ENCODE measurements around the gene NR4A2. TPM values are rescaled to one million over a fixed set of nuclear protein-coding genes. Genes with fewer than 3 reads are reported as not detected.

Gene NR4A2
- total RNA-seq, 1 donor from 2014 or later = 0.88 TPM

DNA sequence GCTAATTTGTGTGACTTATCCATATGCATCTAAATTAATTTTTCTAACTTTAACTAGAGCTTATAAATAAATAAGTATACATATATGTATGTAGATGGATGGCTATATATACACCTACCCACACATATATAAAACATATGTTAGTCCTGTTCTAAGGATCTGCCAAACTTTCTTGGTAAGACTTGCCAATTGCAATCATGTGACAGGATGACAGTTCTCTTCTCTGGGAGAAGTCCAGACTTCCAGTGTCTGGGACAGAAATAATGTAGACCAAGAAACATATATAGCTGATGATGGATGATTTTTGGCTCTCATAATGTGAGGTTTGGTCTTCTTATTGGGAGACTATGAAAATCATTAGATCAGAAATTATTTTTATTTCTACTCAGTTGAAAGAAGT is 30.6 kb upstream of the NR4A2 start:
- H3K4me3 ChIP-seq = no peak overlapping the region
- H3K27ac ChIP-seq (replicated peaks) = no peak overlapping the region
- H3K4me1 ChIP-seq = no peaks in the 10 kb centered on the region
- H3K27me3 ChIP-seq (ENCODE audit: low read depth) = no peaks in the 10 kb centered on the region
- DNase-seq = no peak
- H3K9me3 ChIP-seq (replicated peaks) = no peaks in the 10 kb centered on the region
- TF ChIP-seq, protein P1, sequence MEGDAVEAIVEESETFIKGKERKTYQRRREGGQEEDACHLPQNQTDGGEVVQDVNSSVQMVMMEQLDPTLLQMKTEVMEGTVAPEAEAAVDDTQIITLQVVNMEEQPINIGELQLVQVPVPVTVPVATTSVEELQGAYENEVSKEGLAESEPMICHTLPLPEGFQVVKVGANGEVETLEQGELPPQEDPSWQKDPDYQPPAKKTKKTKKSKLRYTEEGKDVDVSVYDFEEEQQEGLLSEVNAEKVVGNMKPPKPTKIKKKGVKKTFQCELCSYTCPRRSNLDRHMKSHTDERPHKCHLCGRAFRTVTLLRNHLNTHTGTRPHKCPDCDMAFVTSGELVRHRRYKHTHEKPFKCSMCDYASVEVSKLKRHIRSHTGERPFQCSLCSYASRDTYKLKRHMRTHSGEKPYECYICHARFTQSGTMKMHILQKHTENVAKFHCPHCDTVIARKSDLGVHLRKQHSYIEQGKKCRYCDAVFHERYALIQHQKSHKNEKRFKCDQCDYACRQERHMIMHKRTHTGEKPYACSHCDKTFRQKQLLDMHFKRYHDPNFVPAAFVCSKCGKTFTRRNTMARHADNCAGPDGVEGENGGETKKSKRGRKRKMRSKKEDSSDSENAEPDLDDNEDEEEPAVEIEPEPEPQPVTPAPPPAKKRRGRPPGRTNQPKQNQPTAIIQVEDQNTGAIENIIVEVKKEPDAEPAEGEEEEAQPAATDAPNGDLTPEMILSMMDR (IDR thresholded peaks at IDR 0.05; ENCODE audit: borderline replicate concordance) = no peak
- no peaks in the 10 kb centered on the region for H3K36me3 ChIP-seq
- intact Hi-C loops (cut with micrococcal nuclease) = no loop called here

- intact Hi-C loops (cut with micrococcal nuclease) = no loop called here
- no peaks in the 10 kb centered on the region for H3K4me1 ChIP-seq
- TF ChIP-seq, protein P1 (IDR thresholded peaks at IDR 0.05; ENCODE audit: borderline replicate concordance) = no peak
- H3K27ac ChIP-seq (replicated peaks) = no peak overlapping the region
- no peaks in the 10 kb centered on the region for H3K36me3 ChIP-seq
- DNase-seq = no peak
- no peaks in the 10 kb centered on the region for H3K9me3 ChIP-seq (replicated peaks)
- no peaks in the 10 kb centered on the region for H3K27me3 ChIP-seq (ENCODE audit: low read depth)
- no peak overlapping the region for H3K4me3 ChIP-seq
Measured at GRCh38 chr2:156356014-156356754, 23.7 kb upstream of the NR4A2 start.

DNA sequence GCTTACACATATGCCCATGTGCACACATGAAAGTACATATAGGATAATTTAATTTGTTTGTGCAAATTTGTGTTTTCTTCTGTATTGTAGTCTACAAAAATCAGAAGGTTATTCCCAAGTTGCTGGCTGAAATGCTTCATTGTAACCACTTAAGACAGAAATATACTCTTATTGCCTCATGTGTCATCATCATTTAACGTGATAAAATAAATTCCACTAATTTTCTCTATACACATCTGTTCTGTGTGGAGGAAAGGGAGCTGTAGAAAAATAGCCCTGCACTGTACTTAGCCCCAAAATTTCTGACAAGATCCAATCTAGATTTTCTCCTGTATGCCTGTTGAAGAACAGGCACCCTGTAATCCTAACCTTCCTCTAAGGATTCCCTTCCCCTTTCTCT is 20.4 kb upstream of the NR4A2 start:
- H3K4me3 ChIP-seq = no peak overlapping the region
- no peaks in the 10 kb centered on the region for H3K36me3 ChIP-seq
- no peaks in the 10 kb centered on the region for H3K9me3 ChIP-seq (replicated peaks)
- no peak overlapping the region for H3K27ac ChIP-seq (replicated peaks)
- H3K27me3 ChIP-seq (ENCODE audit: low read depth) = no peaks in the 10 kb centered on the region
- DNase-seq = no peak
- TF ChIP-seq, protein P1 (IDR thresholded peaks at IDR 0.05; ENCODE audit: borderline replicate concordance) = no peak
- H3K4me1 ChIP-seq = no peaks in the 10 kb centered on the region
- intact Hi-C loops (cut with micrococcal nuclease) = loop anchor here (5.0 kb wide), 1 partner anchor 44 kb away; no protein-coding TSS in a partner anchor

DNA sequence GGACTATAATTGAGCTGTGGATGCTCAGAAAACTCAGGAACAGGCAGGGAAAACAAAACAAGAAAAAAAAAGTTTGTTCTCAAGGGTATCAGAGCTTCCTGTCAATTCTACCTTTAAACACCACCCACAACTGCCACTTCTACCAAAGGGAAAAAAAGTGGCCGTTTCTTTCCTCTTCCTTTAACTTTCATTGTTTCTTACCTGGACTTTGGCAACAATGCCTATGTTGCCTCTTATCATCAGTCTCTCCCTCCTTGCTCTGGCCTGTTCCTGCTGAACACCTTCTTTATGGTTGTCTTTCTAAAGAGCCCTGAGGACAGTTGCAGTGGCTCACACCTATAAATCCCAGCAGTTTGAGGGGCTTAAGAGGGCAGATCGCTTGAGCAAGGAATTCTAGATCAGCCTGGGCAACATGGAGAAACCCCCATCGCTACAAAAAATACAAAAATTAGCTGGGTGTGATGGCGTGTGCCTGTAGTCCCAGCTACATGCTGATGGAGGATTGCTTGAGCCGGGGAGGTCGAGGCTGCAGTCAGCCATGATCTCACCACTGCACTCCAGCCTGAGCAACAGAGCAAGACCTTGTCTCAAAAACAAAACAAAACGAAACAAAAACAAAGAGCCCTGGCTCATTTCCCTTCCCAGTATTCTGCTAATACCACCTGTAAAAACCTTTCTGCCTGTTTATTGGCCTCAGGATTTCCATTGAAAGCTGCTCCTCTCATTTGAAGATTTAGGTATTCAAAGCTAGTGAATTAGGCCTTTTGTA is 18.0 kb upstream of the NR4A2 start:
- H3K4me3 ChIP-seq = no peak overlapping the region
- DNase-seq = no peak
- intact Hi-C loops (cut with micrococcal nuclease) = loop anchor here (5.0 kb wide), 1 partner anchor 47 kb away; no protein-coding TSS in a partner anchor
- no peaks in the 10 kb centered on the region for H3K9me3 ChIP-seq (replicated peaks)
- H3K36me3 ChIP-seq = no peaks in the 10 kb centered on the region
- no peak overlapping the region for H3K27ac ChIP-seq (replicated peaks)
- no peaks in the 10 kb centered on the region for H3K4me1 ChIP-seq
- TF ChIP-seq, protein P1 (IDR thresholded peaks at IDR 0.05; ENCODE audit: borderline replicate concordance) = no peak
- no peaks in the 10 kb centered on the region for H3K27me3 ChIP-seq (ENCODE audit: low read depth)

- intact Hi-C loops (cut with micrococcal nuclease) = loop anchor here (5.0 kb wide), 1 partner anchor 48 kb away; no protein-coding TSS in a partner anchor
- no peaks in the 10 kb centered on the region for H3K36me3 ChIP-seq
- no peak for DNase-seq
Measured at GRCh38 chr2:156349605-156350004, 17.1 kb upstream of the NR4A2 start.

More at GRCh38 chr2:156349605-156350004, 17.1 kb upstream of the NR4A2 start:
- Histone ChIP-seq H3K27me3 (ENCODE audit: low read depth) (no peaks in the 10 kb centered on the region), H3K4me3 (no peak overlapping the region), H3K4me1 (no peaks in the 10 kb centered on the region), H3K27ac (replicated peaks) (no peak overlapping the region), H3K9me3 (replicated peaks) (no peaks in the 10 kb centered on the region)
- TF ChIP-seq, protein P1 (IDR thresholded peaks at IDR 0.05; ENCODE audit: borderline replicate concordance) = no peak

Measured in left ventricle myocardium inferior (tissue), 1 donor.